Activated T-helper 9 cell treated with anti-CD3 and anti-CD28 coated beads, Interleukin-2, amount 50 U/mL, for 16 hours (primary cell): ENCODE data around the gene GTF3C5.
"Not testable (repeated sequence)": the region's sequence is repeated elsewhere in the genome, so short reads cannot be mapped to it uniquely, and the experiment has no call there.

Experiments used
- DNase-seq: peaks from one replicate; pipeline ENCODE4 v3.0.0-alpha.2; 2020; ENCODE audit warnings: low read depth

The GTF3C5 gene

DNA sequence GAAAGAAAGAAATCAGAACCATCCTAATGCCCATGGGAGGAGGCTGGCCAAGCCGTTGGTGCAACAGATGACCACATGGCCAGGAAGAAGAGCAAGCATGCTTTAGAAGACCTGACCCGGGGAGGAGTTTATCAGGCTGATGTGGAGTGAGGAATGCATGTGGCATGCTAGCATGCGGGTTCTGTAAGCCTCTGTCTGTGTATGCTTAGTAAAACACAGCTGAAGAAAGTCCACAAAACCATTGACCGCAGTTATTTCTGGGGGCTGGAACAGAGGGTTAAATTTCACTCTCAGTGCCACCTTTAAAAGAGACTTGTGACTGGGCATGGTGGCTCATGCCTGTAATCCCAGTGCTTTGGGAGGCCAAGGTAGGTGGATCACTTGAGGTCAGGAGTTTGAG lies 33.2 kb upstream of the GTF3C5 start:
- DNase-seq: no peak

DNA sequence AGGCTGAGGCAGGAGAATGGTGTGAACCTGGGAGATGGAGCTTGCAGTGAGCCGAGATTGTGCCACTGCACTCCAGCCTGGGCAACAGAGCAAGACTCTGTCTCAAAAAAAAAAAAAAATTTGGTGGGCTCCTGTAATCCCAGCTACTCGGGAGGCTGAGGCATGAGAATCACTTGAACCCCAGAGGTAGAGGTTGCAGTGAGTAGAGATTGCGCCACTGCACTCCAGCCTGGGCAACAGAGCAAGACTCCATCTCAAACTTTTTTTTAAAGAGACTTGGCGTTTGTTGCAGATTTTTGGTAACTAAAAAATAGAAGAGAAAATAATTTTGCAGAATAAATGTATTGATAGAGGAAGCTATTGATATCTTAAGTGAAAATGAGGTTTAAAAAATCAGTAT lies 32.6 kb upstream of the GTF3C5 start:
- not testable (repeated sequence) for DNase-seq

DNA sequence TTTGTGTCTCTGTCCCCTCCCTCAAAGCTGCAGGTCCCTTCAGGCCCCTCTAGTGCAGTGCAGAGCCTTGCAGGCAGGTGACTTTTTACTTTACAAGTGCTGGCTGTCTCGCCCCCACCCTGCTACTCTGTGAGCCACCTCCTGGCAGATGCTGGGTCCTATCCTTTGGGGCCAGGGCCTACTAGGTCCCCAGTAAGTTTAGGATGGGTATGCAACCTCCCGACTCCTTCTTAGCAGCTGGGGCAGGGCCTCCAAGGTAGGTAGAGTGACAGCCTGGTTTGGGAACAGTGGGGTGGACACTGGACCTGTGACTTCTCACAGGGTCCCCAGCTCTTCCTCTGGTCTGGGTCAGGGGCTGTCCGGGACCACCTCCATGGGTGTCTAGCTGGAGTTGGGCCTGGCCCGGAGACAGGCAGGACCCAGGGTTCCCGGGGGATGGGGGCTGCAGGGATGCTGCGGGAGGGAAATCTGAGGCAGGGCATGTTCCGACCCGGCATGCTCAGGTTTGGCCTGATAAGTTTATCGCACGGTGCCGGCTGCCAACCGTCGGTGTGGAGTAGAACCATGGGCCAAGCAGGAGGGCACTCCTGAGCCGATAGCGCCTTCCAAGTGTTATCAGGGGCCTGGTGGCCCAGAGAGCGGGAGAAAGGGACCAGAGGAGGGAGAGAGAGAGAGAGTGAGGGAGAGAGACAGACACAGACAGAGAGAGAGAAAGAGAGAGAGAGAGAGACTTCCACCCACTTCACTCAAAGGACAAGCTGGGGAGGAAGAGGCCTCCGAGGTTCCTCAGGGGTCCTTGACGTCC lies 31.8 kb upstream of the GTF3C5 start:
- no peak for DNase-seq

DNA sequence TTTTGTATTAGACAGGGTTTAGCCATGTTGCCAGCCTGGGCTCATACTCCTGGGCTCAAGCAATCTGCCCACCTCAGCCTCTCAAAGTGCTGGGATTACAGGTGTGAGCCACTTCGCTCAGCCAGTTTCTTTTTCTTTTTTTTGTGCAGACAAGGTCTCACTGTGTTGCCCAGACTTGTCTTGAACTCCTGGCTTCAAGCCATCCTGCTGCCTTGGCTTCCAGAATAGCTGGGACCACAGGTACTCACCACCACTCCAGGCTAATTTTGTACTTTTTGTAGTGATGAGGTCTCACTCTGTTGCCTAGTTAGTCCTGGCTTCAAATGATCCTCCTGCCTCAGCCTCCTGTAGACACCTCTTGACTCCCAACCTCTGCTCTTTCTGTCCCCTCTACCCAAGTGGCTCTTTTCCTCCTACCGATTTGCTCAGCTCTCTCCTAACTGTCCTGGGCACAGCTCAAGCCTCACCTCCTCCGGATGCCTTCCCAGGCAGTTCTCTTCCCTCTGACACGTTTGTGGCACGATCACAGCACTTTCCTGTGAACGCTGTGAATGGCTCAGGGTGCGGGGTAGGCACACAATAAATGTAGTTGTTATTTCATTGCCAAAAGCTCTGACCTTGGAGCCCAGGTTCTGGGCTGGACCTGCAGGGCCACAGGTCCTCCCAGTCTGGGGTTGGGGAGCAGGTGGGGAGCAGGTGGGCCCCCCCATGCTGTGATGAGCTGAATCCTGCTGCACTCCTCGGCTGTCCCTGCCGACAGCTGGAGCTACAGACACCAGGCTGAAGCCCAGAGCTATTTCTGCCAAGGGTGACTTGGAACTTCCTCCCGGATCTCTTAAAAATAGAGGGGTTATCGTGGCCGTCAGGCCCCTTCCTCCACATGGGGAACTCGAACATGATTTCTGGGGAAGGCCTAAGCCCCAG lies 28.4 kb upstream of the GTF3C5 start:
- no peak for DNase-seq

DNA sequence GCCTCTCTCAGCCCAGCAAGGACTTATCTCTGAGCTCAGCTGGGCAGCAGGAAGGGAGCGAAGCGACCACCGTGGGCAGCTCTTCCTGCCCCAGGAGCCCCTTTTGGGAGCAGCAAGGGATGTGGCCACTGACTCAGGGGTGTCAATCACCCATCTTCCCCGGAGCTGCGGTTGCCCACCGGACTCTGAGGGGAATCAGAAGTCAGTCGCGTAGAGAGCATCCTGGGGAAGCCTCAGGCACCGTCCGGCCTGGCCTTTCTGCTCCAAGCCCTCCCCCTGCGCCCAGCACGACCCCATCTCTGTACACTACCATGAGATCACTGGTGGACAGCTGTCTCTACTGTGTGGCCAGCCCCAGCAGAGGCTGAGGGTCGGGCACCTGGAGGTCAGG lies 27.7 kb upstream of the GTF3C5 start:
- no peak for DNase-seq

DNA sequence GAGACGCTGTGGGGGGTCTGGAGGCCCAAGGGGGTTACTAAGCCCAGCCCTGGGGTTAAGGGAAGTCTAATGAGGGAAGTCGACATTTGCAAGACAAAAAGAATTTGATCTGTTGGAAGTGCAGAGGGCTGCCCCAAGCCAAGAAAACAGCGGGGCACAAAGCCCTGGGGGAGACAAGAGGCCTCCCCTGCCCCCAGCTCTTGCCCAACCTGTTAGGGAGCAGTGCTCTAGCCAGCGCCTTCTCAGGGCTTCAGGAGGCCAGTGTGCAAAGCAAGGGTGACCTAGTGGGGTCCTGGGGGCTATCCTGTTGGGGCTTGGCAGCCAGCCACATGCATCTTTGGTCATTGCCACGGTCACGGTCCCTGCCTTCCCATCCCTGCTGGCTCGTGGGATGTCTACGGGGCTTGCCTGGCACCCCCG lies 27.1 kb upstream of the GTF3C5 start:
- DNase-seq: no peak

DNA sequence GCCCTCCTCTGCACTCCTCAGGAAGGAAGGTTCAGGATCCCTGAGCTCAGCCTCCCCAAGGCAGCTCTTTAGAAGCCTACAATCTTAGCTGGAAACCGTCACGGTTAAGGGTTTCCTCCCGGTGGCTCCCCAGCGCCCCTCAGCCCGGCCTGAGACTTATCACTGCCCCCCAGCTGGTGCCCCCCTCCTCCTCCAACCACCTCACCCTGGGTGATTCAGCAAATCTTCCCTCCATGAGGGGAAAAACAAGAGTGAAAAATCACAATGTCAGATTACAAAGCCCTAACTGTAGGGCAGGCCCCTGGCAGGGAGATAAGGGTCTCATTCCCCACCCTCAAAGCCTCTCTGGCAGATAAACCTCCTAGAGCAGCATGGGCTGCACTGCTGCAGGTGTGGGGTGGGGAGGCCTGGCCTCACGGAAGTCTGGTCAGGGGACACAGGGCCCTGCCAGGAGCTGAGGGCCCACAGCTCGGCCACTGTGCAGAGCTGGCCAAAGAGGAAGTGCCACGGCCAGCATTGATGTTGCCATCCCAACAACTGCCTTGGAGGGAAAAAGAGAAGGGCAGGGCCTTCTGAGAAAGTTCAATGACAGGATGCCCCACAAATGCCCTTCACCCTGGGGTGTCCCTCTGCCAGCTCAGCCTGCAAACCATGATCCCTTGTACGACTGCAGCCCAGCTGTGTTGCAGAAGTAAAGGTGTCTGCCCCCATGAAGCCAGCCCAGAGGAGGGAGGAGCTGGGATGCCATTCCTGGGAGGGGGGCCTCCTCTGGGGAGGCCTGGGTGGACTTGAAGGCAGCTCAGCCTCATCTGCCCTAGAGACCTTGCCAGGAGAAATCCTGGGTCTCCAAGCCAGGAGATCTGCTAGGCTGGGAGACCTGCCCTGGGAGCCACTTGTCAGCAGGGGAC lies 26.5 kb upstream of the GTF3C5 start:
- DNase-seq: no peak

DNA sequence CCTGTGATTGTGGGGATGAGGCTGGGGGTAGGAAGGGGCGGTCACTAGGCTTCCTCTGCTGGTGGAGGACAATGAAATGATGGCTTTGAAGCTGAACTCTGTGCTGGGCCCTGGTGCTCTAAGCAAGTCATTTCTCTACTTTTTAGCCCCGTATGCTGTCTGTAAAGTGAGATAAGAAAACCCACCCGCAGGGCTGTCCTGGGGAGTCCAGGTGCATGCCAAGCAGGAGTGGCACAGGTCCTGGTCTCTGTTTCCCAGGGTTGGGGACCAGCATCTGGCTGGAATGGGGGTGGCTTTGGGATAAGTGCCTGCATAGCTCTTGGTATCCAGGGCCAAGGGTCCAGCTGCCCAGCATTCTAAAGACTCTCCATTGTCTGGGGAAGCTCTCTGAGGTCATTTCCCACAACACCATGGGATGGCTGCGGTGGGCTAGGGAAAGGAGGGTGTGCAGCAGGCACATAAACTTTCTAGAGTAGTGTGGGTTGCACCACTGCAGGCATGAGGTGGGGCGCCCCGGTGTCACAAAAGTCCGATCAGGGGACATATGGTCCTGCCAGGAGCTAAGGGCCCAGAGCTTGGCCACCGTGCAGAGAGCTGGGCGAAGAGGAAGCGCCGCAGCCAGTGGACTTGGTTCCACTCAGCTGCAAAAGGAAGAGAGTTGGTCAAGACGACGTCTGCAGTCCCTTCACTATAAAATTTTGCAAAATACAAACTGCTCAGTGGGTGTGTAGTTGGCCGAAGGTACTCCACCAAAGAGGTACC lies 25.6 kb upstream of the GTF3C5 start:
- no peak for DNase-seq

DNA sequence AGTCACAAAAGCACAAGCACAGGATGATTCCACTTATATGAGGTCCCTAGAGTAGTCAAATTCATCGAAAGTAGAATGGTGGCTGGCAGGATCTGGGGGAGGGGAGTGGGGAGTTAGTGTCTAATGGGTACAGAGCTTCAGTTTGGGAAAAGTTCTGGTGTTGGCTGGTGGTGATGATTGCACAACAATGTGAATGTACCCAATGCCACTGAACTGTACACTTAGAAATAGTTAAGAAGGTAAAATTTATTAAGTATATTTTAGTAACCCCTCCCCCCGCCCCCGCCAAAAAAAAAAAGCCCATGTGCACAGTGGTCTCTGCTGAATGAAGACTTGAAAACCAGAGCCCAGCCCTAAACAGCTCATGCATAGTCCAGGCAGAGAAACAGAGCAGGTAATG lies 24.8 kb upstream of the GTF3C5 start:
- DNase-seq: no peak

DNA sequence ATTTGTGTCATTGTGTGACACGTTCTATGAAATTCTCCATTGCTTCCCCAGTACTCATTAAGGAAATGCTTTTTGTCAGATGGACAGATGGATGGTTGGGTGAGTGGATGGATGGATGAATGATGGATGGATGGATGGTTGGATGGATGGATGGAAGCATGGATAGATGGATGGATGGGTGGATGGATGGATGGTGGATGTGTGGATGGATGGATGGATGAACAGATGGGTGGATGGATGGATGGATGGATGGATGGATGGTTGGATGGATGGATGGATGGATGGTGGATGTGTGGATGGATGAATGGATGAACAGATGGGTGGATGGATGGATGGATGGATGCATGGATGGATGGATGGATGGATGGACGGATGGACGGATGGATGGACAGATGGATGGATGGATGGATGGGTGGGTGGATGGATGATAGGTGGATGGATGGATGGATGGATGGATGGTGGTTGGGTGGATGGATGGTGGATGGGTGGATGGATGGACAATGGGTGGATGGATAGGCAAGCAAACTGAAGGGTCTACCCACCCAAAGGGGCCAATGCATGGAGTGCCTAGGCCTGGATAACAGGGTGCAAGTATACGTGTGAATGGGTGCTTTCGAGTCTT lies 24.0 kb upstream of the GTF3C5 start:
- DNase-seq: no peak

DNA sequence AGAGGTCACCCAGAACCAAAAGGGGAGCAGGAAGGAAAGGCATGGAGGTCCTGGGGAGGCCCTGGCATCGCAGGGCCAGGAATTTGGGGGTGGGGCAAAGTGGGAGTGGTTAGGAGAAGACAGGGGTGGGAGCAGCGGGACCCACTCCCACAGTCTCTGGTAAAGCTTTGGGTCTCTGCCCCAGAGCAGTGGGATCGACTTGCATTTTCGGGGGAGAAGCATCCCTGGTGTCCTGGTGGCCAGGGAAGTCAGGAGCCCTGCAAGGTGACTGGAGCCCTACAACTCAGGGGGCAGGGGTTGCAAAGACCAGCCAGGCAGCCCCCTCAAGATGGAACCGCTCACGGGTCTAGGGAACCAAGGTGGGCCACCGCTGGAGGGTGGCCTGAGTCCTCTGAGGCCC lies 22.4 kb upstream of the GTF3C5 start:
- no peak for DNase-seq

DNA sequence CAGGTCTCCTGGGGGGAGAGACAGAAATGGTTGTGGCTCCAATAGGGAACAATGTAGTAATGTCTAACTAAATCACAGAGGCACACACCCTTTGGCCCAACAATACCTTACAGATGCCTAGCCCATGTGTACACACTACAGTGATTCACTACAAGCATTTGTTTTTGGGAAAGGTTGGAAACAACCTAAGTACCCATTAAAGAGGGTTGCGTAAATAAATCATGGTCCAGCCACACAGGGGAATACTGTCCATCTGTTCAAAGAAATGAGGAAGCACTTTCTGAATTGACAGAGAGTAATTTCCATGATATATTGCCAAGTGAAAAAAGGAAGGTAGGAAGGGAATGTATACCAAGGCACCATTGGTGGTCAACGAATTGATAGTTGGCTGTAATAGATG lies 22.0 kb upstream of the GTF3C5 start:
- DNase-seq: no peak

DNA sequence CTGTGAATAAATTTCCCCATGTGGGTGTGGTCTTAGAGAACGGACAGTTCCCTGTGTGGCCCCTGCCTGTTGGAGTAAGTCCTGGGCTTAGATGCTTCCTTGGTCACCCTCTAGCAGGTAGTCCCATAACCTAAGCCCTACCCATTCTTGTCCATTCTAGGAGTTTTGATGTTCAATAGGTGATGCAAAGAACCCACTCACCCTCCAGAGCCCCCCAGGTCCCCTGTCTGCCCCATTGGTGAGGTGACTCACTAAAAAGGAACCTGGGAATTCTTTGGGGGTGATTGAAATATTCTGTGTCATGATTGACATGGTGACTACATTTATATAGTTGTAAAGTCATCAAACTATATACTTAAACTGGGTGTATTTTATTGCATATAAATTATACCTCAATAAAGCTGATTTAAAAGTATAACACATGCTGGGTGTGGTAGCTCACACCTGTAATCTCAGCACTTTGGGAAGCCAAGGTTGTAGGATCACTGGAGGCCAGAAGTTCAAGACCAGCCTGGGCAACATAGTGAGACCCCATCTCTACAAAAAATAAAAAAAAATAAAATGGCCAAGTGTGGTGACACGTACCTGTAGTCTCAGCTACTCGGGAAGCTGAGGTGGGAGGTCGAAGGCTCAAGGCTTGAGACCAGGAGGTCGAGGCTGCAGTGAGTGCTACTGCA lies 20.8 kb upstream of the GTF3C5 start:
- no peak for DNase-seq

DNA sequence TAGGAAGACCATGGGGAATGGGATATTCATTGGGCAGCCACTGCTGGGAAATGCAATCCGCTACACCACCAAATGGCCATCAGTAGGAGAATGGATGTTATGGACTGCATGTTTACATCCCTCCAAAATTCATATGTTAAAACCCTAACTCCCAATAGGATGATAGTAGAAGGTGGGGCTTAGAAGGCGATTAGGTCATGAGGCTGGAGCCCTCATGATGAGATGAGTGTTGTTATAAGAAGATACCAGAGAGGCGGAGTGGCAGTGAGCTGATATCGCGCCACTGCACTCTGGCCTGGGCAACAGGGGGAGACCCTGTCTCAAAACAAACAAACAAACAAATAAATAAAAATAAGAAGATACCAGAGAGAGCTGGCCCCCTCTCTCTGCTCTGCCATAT lies 16.1 kb upstream of the GTF3C5 start:
- DNase-seq: no peak

DNA sequence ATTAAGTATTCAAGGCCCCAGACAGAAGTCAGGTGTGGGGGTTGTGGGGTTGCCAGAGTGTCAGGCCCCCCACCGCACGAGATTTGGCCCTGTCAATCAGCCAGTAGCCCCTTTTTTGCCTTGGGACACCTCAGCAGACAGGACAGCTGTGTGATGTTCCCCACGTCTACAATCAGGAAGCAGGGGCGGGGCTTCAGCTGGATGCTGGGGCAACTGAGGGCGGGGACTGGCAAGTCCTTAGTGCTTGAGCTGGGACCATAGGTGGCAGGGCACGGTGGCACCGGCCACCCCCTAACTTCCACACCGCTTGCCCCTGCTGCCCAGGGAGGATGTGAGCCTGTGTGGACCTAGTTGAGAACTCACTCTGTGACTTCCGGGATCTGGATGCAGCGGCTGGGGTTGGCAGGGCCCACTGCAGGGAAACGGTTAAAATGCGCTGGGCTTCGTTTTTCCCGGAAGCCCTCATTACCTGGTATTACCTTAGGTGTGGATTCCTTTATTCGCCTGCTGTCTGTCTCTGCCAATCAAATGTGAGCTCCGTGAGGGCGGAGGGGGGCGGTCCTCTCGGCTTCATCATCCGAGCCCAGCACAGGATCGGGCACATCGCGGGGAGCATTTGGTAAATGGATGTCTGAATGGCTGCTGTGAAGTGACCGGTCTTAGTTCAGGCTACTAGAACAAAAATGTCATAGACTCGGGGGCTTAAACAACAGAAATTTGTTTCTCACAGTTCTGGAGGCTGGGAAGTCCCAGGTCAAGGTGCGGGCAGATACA lies 7.5 kb upstream of the GTF3C5 start:
- no peak for DNase-seq

DNA sequence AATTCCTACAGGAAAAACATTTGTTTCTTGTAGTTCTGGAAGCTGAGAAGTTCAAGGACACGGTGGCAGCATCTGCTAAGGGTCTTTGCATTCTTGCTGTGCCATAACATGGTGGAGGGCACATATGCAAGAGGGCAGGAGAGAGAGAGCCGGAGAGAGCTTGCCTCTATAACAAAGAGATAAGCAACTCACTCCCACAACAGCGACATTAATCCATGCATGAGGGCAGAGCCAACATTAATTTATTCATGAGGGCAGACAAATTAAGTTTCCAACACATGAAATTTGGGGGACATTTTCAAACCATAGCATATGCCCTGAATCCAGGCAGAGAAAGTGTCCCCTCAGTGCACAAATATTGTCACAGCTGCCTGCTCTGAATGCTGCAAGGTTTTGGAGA lies 4.4 kb upstream of the GTF3C5 start:
- no peak for DNase-seq

DNA sequence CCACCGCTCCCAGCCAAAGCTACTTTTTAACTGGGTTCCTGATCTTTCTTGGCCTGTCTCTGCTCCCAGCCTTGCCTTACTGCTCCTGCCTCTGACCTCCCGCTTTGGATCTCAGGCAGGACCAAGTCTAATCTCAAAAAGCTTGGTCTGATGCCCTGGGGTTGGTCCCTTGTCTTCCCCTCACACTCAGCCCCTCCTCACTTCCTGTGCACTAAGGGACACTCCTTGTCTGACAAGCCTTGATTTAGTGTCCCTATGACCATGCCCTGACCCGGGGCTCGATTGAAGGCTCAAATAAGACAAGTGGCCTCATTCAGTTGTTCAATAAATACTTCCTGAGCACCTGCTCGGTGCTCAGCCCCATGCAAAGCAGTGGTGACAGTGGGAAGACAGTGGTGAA lies 3.7 kb upstream of the GTF3C5 start:
- no peak for DNase-seq

DNA sequence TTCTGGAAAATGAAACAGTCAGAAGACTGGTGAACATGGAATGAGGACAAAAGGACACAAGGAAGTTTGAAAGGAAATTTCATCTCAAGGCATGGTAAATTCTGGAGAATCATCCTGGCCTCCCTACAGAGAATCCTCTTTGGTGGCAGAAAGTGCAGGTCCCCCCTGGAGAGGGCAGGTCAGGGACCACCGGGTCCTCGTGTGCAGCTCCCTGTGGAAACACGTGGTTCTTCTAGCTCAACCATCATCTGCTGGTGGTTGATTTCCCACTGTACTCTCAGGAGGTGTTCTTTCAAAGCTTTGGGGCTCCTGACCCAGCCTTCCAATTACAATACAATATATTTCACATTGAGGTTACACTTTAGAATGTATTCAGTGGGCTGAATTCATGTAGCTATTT lies 2.6 kb upstream of the GTF3C5 start:
- no peak for DNase-seq

DNA sequence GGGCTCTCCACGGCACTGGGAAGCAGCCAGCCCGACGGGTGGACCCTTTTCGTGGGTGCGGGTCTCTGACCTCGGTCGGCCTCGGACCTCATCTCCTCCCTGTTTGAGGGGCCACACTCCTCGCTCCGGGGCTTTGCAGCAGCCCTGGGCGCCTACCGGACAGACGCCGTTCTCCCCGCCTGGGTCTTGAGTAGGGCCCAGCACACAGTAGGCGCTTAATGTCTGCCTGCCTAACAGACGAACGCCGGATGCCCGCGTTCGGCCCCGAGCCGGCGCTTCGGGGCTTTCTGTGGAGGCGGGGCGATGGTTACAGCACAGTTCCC lies 842 bp upstream of the GTF3C5 start:
- no peak for DNase-seq

DNA sequence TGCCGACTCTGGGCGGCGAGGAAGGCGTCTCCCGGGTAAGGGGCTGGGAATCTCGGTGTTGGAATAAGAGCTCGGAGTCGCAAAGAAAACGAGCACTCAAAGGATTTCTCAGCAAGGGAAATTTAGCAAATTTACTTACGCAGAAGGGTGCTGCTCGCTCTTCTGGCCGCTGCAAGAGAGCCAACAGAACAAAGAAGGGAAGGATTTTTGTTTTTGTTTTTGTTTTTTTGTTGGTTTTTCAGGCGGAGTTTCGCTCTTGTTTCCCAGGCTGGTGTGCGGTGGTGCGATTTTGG lies 279 bp downstream of the GTF3C5 start:
- no peak for DNase-seq
